NOMO-1 treated with dmso at 0.1 percent for 144 hours (cell line): Measurements from ENCODE around the gene CELF2.

Experiments
- DNase-seq: peaks from one replicate; lab custom pipeline; 2025; ENCODE audit not compliant: unreplicated experiment; lab: John Stamatoyannopoulos, UW

Gene CELF2

GRCh38 chr10:11057018-11057417 is 39.3 kb downstream of the CELF2 start:
- DNase-seq, result no peak

- no peak for DNase-seq
Measured at GRCh38 chr10:11057448-11057847, 39.8 kb downstream of the CELF2 start.

- no peak for DNase-seq
Measured at GRCh38 chr10:11057994-11058393, 40.3 kb downstream of the CELF2 start.

GRCh38 chr10:11058965-11059364 is 41.3 kb downstream of the CELF2 start:
- DNase-seq, result no peak

- no peak for DNase-seq
Measured at GRCh38 chr10:11063856-11064255, 46.2 kb downstream of the CELF2 start.

- DNase-seq, result no peak
Measured at GRCh38 chr10:11064832-11065231, 47.2 kb downstream of the CELF2 start.

- no peak for DNase-seq
Measured at GRCh38 chr10:11065567-11065966, 47.9 kb downstream of the CELF2 start.

GRCh38 chr10:11066520-11066919 is 48.8 kb downstream of the CELF2 start:
- no peak for DNase-seq

GRCh38 chr10:11068861-11069633 is 51.4 kb downstream of the CELF2 start:
- DNase-seq, result no peak

- DNase-seq, result no peak
Measured at GRCh38 chr10:11073410-11073809, 55.7 kb downstream of the CELF2 start.

- DNase-seq, result no peak
Measured at GRCh38 chr10:11074536-11075267, 57.0 kb downstream of the CELF2 start.

GRCh38 chr10:11076221-11076620 is 58.5 kb downstream of the CELF2 start:
- DNase-seq, result no peak

GRCh38 chr10:11080564-11080984 is 62.9 kb downstream of the CELF2 start:
- no peak for DNase-seq

- DNase-seq, result no peak
Measured at GRCh38 chr10:11081408-11081807, 63.7 kb downstream of the CELF2 start.

GRCh38 chr10:11082526-11082925 is 64.9 kb downstream of the CELF2 start:
- no peak for DNase-seq

GRCh38 chr10:11083051-11083450 is 65.4 kb downstream of the CELF2 start:
- no peak for DNase-seq

GRCh38 chr10:11085545-11085944 is 67.9 kb downstream of the CELF2 start:
- no peak for DNase-seq

GRCh38 chr10:11086177-11086840 is 68.6 kb downstream of the CELF2 start:
- DNase-seq, result no peak

GRCh38 chr10:11087372-11087771 is 69.7 kb downstream of the CELF2 start:
- DNase-seq, result no peak

GRCh38 chr10:11088709-11089108 is 71.0 kb downstream of the CELF2 start:
- DNase-seq, result no peak

- DNase-seq, result no peak
Measured at GRCh38 chr10:11089272-11089671, 71.6 kb downstream of the CELF2 start.

- DNase-seq, result no peak
Measured at GRCh38 chr10:11091517-11092102, 73.9 kb downstream of the CELF2 start.
